D721Med (cell line): ENCODE results near the gene CPVL.

Source experiments
- DNase-seq: peaks from one replicate; pipeline ENCODE4 v3.0.0; 2011; ENCODE audit warnings: low spot score; ENCODE audit not compliant: insufficient read length
- FAIRE-seq: peaks from 2 replicates; lab custom pipeline; 2011; peaks lifted over from hg19 to GRCh38; lab: Jason Lieb, UNC
- CTCF ChIP-seq: IDR thresholded peaks from 2 replicates; pipeline ENCODE4 v1.5.1; 2012; ENCODE audit warnings: mild to moderate bottlenecking, control low read depth; ENCODE audit not compliant: insufficient read depth; ENCODE audit errors: missing control alignments

CPVL gene

GRCh38 chr7:29022291-29022988 is 123.9 kb downstream of the CPVL start:
- no peak for FAIRE-seq
- no peak for TF ChIP-seq CTCF
- no peak for DNase-seq

- DNase-seq: no peak
- TF ChIP-seq CTCF: no peak
- FAIRE-seq: no peak
These were observed 126.4 kb downstream of the CPVL start for GRCh38 chr7:29019896-29020295.

- DNase-seq: no peak
- TF ChIP-seq CTCF: no peak
- no peak for FAIRE-seq
These were observed 127.0 kb downstream of the CPVL start for GRCh38 chr7:29019387-29019786.

- FAIRE-seq (no peak), DNase-seq (no peak)
- no peak for TF ChIP-seq CTCF
These were observed 128.6 kb downstream of the CPVL start for GRCh38 chr7:29017713-29018112.

- no peak for TF ChIP-seq CTCF
- FAIRE-seq (no peak), DNase-seq (no peak)
These were observed 131.6 kb downstream of the CPVL start for GRCh38 chr7:29014725-29015124.

GRCh38 chr7:29013931-29014330 is 132.4 kb downstream of the CPVL start:
- DNase-seq (no peak), FAIRE-seq (no peak)
- TF ChIP-seq CTCF: no peak

GRCh38 chr7:29013082-29013695 is 133.1 kb downstream of the CPVL start:
- DNase-seq: no peak
- no peak for TF ChIP-seq CTCF
- FAIRE-seq: no peak
